PC-3 (cell line): ENCODE measurements around the gene EFCAB14. TPM values are rescaled to one million over a fixed set of nuclear protein-coding genes. Genes with fewer than 3 reads are reported as not detected.

ENCODE experiments used
- ATAC-seq: fragments of 200-7000 bp; cut with Tn5 transposase; 2 replicates; pipeline ENCODE4 v1.9.1; 2020; ENCODE audit warnings: mild to moderate bottlenecking, moderate library complexity
- Bru-seq: library from RNA; stranded (reverse); fragments of 400-500 nt; gene quantifications from one replicate; lab custom pipeline; 2021; lab: Mats Ljungman, UMichigan
- BruChase-seq, 2 experiments: library from RNA; stranded (reverse); fragments of 400-500 nt; gene quantifications; one replicate each; lab custom pipeline; 2021; lab: Mats Ljungman, UMichigan
- BruUV-seq: library from RNA; stranded (reverse); fragments of 400-500 nt; replicated peaks from 2 replicates; lab custom pipeline; 2021; lab: Mats Ljungman, UMichigan
- CTCF ChIA-PET: fragments of 300-600 bp; sonication (Branson Sonifier 250); formaldehyde crosslinking; loops from one replicate; lab custom pipeline; 2022; ENCODE audit warnings: antibody characterized with exemption; lab: Charles Lee
- POLR2A ChIA-PET: fragments of 300-600 bp; sonication (Branson Sonifier 250); formaldehyde crosslinking; loops from one replicate; lab custom pipeline; 2022; ENCODE audit warnings: antibody characterized with exemption; ENCODE audit not compliant: unreplicated experiment; lab: Charles Lee
- DNase-seq: peaks from one replicate; pipeline ENCODE4 v3.0.0-alpha.2; 2015
- H2AFZ ChIP-seq: fragments of 300-600 bp; sonication (generic); 2 replicates; pipeline ENCODE4 v1.6.0; 2016; ENCODE audit warnings: antibody characterized with exemption, low read length
- H3F3A ChIP-seq: fragments of 300-600 bp; sonication (generic); one replicate; pipeline ENCODE4 v1.6.0; 2017; ENCODE audit warnings: antibody characterized with exemption, low read length, control low read depth, mild to moderate bottlenecking; ENCODE audit not compliant: unreplicated experiment
- H3K27ac ChIP-seq: fragments of 300-600 bp; sonication (generic); 2 replicates; pipeline ENCODE4 v1.5.1; 2016; ENCODE audit warnings: mild to moderate bottlenecking, low read length
- H3K27me3 ChIP-seq: fragments of 300-600 bp; sonication (generic); 2 replicates; pipeline ENCODE4 v1.6.1; 2016; ENCODE audit warnings: low read length, mixed read lengths
- H3K36me3 ChIP-seq: fragments of 300-600 bp; sonication (generic); 2 replicates; pipeline ENCODE4 v1.6.1; 2016; ENCODE audit warnings: low read depth, mixed run types, low read length, mixed read lengths
- H3K4me1 ChIP-seq: fragments of 300-600 bp; sonication (generic); 2 replicates; pipeline ENCODE4 v1.5.1; 2016; ENCODE audit warnings: low read length; ENCODE audit not compliant: insufficient read depth
- H3K4me2 ChIP-seq: fragments of 300-600 bp; sonication (generic); 2 replicates; pipeline ENCODE4 v1.6.0; 2016; ENCODE audit warnings: low read length
- H3K4me3 ChIP-seq: fragments of 300-600 bp; sonication (generic); 2 replicates; pipeline ENCODE4 v1.5.1; 2016; ENCODE audit warnings: mild to moderate bottlenecking, low read length, mixed read lengths
- H3K79me2 ChIP-seq: fragments of 300-600 bp; sonication (generic); 2 replicates; pipeline ENCODE4 v1.6.1; 2017; ENCODE audit warnings: low read length, mixed read lengths
- H3K9ac ChIP-seq: fragments of 300-600 bp; sonication (generic); 2 replicates; pipeline ENCODE4 v1.6.0; 2016; ENCODE audit warnings: mild to moderate bottlenecking, low read length
- H3K9me2 ChIP-seq: fragments of 300-600 bp; sonication (generic); replicated peaks from 2 replicates; pipeline ENCODE4 v1.6.1; 2016; ENCODE audit warnings: mixed run types, low read length, mixed read lengths
- H3K9me3 ChIP-seq: fragments of 300-600 bp; sonication (generic); 2 replicates; pipeline ENCODE4 v1.6.1; 2016; ENCODE audit warnings: low read length, mixed read lengths
- H4K20me1 ChIP-seq: fragments of 300-600 bp; sonication (generic); 2 replicates; pipeline ENCODE4 v1.6.1; 2016; ENCODE audit warnings: low read length, mixed read lengths
- EZH2 ChIP-seq: fragments of 300-600 bp; sonication (generic); IDR thresholded peaks from one replicate; pipeline ENCODE4 v1.6.1; 2017; ENCODE audit warnings: antibody characterized with exemption, mild to moderate bottlenecking, low read length; ENCODE audit not compliant: unreplicated experiment
- EZH2phosphoT487 ChIP-seq: fragments of 300-600 bp; sonication (generic); IDR thresholded peaks from 2 replicates; pipeline ENCODE4 v1.6.1; 2018; ENCODE audit warnings: mild to moderate bottlenecking, antibody characterized with exemption, low read length, borderline replicate concordance
- intact Hi-C: fragments of 100-400 bp; cut with micrococcal nuclease; formaldehyde crosslinking; loops from 2 replicates; pipeline ENCODE4 v1.9.0; 2023
- long read RNA-seq: library from polyadenylated mRNA; unstranded; transcript quantifications from one replicate; pipeline ENCODE4 v2.0.0, GENCODE V29; 2021; ENCODE audit not compliant: unreplicated experiment
- total RNA-seq: library from RNA; depleted of rRNA; stranded (reverse); fragments of >200 nt; gene quantifications from 2 replicates; pipeline ENCODE4 v1.2.3, GENCODE V29; 2014; rRNA removed
- TF ChIP-seq, protein P1 (sequence below): fragments of 300-600 bp; sonication (generic); conservative IDR thresholded peaks from 2 replicates; pipeline ENCODE4 v1.5.1; 2017; ENCODE audit warnings: antibody characterized with exemption, low read depth, mild to moderate bottlenecking, low read length

Gene EFCAB14
- 45.7 and 52.3 TPM in 2 replicates for total RNA-seq
- percentile 88 among the genes with signal in this experiment for Bru-seq, nascent RNA
- BruChase-seq, experiment 1, labeled RNA remaining after a 6-hour chase, result percentile 89 among the genes with signal in this experiment
- BruChase-seq, experiment 2, labeled RNA remaining after a 2-hour chase, result percentile 89 among the genes with signal in this experiment
- long read RNA-seq, full-length matches to known transcripts, result 117 of 190 reads
- long read RNA-seq, partial matches to known transcripts, result 47 of 190 reads
- long read RNA-seq, other reads (novel, unspliced or antisense), result 26 of 190 reads

GRCh38 chr1:46718727-46719622 lies at the start of gene EFCAB14:
Gene EFCAB14 (minus strand): TSS chr1:46719114. CDS start chr1:46718087, 1,027 bp downstream.
- no peaks in the 10 kb centered on the region for H3K9me2 ChIP-seq
- no peaks in the 10 kb centered on the region for H3K9me3 ChIP-seq
- H3K27me3 ChIP-seq, result no peaks in the 10 kb centered on the region
- peak within 1 kb of the TSS; percentile 96 for H3K9ac ChIP-seq
- TF ChIP-seq EZH2 (no peak), EZH2phosphoT487 (no peak)
- TF ChIP-seq, protein P1, sequence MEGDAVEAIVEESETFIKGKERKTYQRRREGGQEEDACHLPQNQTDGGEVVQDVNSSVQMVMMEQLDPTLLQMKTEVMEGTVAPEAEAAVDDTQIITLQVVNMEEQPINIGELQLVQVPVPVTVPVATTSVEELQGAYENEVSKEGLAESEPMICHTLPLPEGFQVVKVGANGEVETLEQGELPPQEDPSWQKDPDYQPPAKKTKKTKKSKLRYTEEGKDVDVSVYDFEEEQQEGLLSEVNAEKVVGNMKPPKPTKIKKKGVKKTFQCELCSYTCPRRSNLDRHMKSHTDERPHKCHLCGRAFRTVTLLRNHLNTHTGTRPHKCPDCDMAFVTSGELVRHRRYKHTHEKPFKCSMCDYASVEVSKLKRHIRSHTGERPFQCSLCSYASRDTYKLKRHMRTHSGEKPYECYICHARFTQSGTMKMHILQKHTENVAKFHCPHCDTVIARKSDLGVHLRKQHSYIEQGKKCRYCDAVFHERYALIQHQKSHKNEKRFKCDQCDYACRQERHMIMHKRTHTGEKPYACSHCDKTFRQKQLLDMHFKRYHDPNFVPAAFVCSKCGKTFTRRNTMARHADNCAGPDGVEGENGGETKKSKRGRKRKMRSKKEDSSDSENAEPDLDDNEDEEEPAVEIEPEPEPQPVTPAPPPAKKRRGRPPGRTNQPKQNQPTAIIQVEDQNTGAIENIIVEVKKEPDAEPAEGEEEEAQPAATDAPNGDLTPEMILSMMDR, result no peak
- ATAC-seq (peak; percentile 97), DNase-seq (peak; percentile 98)
- peaks cover 12% of the 10 kb centered on the region for H4K20me1 ChIP-seq
- intact Hi-C loops, result loop anchor here (2.0 to 5.0 kb wide), 3 partner anchors 56 to 117 kb away; partner anchors contain the start of gene MKNK1
- H3K27ac ChIP-seq, result peak within 1 kb of the TSS; percentile 55
- H3K4me2 ChIP-seq, result peak within 1 kb of the TSS; percentile 100
- POLR2A ChIA-PET, result interaction anchor here (0.6 kb wide), 1 partner anchor 9 kb away, joined by 5 read pairs; no protein-coding TSS in a partner anchor
- no TSS peak for BruUV-seq
- peaks cover 21% of the 10 kb centered on the region for H3K36me3 ChIP-seq
- peak within 1 kb of the TSS; percentile 88 for H2AFZ ChIP-seq
- CTCF ChIA-PET, result no interaction called here
- peaks cover 25% of the 10 kb centered on the region for H3K4me1 ChIP-seq
- H3F3A ChIP-seq, result no peaks in the 10 kb centered on the region
- H3K4me3 ChIP-seq, result peak within 1 kb of the TSS; percentile 100
- H3K79me2 ChIP-seq, result peaks cover 27% of the 10 kb centered on the region

DNA sequence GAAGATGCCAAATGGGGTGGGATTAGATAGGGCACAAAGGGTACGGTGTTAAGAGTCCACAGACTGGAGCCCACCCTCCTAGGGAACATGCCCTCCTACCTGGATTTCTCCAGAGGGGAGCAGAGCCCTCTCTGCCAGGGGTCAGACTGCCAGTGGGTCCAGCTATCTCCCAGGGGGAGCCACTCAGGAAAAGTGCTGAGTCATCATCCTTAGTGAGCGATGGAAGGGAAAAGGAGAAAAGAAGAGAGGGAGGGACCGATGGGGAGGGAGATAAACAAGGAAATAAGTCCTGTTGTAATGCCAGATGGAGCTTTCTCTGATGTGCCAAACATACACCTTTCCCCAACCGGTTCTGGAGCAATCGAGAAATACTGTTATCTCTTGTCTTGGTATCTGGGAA lies 49.5 kb upstream of the EFCAB14 start:
- DNase-seq, result no peak
- H3K4me3 ChIP-seq, result no peak overlapping the region
- no peak overlapping the region for H3K4me2 ChIP-seq
- H3K27ac ChIP-seq, result no peak overlapping the region
- H3K27me3 ChIP-seq, result no peaks in the 10 kb centered on the region
- H3K36me3 ChIP-seq, result no peaks in the 10 kb centered on the region
- H3K9me3 ChIP-seq, result 0 out of 2 replicates have a peak, but pooled peaks cover 5% of the 10 kb centered on the region
- no peaks in the 10 kb centered on the region for H3K9me2 ChIP-seq
- no peak overlapping the region for H3K9ac ChIP-seq
- ChIA-PET CTCF (no interaction called here), POLR2A (no interaction called here)
- H3K4me1 ChIP-seq, result no peaks in the 10 kb centered on the region
- H3F3A ChIP-seq, result no peaks in the 10 kb centered on the region
- ATAC-seq, result no peak
- TF ChIP-seq EZH2 (no peak), EZH2phosphoT487 (no peak)
- TF ChIP-seq, protein P1, result no peak
- intact Hi-C loops, result no loop called here
- no peaks in the 10 kb centered on the region for H4K20me1 ChIP-seq
- no TSS peak for BruUV-seq
- no peak overlapping the region for H2AFZ ChIP-seq
- no peaks in the 10 kb centered on the region for H3K79me2 ChIP-seq
